GM12892 (cell line): Measurements from ENCODE around the gene BAIAP3.

Experiments used
- DNase-seq: peaks from one replicate; pipeline ENCODE4 v3.0.0; 2011; ENCODE audit not compliant: insufficient read length
- FAIRE-seq: peaks from 2 replicates; lab custom pipeline; 2011; peaks lifted over from hg19 to GRCh38; lab: Jason Lieb, UNC
- POLR2A ChIP-seq: IDR thresholded peaks from 2 replicates; pipeline ENCODE4 v1.6.1; 2011; ENCODE audit warnings: low read depth, low read length, control low read depth
- POLR2AphosphoS5 ChIP-seq: IDR thresholded peaks from 2 replicates; pipeline ENCODE4 v1.6.1; 2011; ENCODE audit warnings: low read depth, low read length, control low read depth
- TAF1 ChIP-seq: IDR thresholded peaks from 2 replicates; pipeline ENCODE4 v1.6.1; 2011; ENCODE audit warnings: low read depth, mild to moderate bottlenecking, control low read depth, low read length, borderline replicate concordance

Gene BAIAP3

GRCh38 chr16:1300664-1301476 lies 32.6 kb upstream of the BAIAP3 start:
- no peak for TF ChIP-seq TAF1
- TF ChIP-seq POLR2AphosphoS5: no peak
- no peak for TF ChIP-seq POLR2A
- DNase-seq (peak; percentile 95), FAIRE-seq (peak; percentile 89)

DNA sequence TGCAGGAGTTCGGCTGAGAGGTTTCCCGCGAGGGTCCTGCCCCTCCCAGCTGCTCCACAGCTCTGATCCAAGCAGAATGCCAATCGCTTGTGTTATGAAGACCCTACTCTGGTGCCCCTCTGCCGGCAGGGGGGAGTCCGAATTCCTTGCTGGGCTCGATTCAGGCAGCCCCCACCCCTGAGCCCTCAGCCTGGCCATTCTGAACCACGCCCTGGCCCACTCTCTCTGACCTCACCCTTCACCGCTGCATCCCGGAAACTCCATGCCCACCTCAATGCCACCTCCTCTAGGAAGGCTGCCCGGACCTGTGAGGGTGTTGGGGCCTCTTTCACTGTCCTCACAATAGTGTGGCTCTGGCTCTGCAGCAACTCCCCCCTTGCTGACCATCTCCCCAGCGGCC lies 31.9 kb upstream of the BAIAP3 start:
- DNase-seq: no peak
- TF ChIP-seq POLR2A (no peak), POLR2AphosphoS5 (no peak), TAF1 (no peak)
- FAIRE-seq: no peak

- DNase-seq (no peak), FAIRE-seq (no peak)
- TF ChIP-seq POLR2A (no peak), POLR2AphosphoS5 (no peak), TAF1 (no peak)
Observed at GRCh38 chr16:1305823-1306222, 27.6 kb upstream of the BAIAP3 start.

- no peak for FAIRE-seq
Observed at GRCh38 chr16:1306334-1306733, 27.1 kb upstream of the BAIAP3 start.

GRCh38 chr16:1308036-1308976 lies 25.1 kb upstream of the BAIAP3 start:
- TF ChIP-seq POLR2A (peak; percentile 38; the same call in 1 of the 2 replicates), POLR2AphosphoS5 (peak; percentile 63), TAF1 (no peak)
- FAIRE-seq (no peak), DNase-seq (peak; percentile 65)

More at GRCh38 chr16:1306334-1306733, 27.1 kb upstream of the BAIAP3 start:
- no peak for DNase-seq
- TF ChIP-seq POLR2A (no peak), TAF1 (no peak), POLR2AphosphoS5 (no peak)

- TF ChIP-seq TAF1 (0 out of 2 replicates have a peak, but pooled peaks have one; percentile 12), POLR2A (peak; percentile 79; the same call in 1 of the 2 replicates), POLR2AphosphoS5 (no peak)
- DNase-seq (peak; percentile 89), FAIRE-seq (peak; percentile 100)
Observed at GRCh38 chr16:1308977-1309885, 24.2 kb upstream of the BAIAP3 start, which contains the start of gene UBE2I. Gene UBE2I, plus strand, starts transcription at chr16:1309636. Its CDS starts 4,395 bp downstream, at chr16:1314031.

GRCh38 chr16:1309888-1310831 lies 23.3 kb upstream of the BAIAP3 start:
- TF ChIP-seq TAF1 (no peak), POLR2A (peak; percentile 10; the same call in 1 of the 2 replicates), POLR2AphosphoS5 (no peak)
- FAIRE-seq: peak; percentile 93
- no peak for DNase-seq

GRCh38 chr16:1310832-1311200 lies 22.6 kb upstream of the BAIAP3 start:
- FAIRE-seq (no peak), DNase-seq (no peak)

DNA sequence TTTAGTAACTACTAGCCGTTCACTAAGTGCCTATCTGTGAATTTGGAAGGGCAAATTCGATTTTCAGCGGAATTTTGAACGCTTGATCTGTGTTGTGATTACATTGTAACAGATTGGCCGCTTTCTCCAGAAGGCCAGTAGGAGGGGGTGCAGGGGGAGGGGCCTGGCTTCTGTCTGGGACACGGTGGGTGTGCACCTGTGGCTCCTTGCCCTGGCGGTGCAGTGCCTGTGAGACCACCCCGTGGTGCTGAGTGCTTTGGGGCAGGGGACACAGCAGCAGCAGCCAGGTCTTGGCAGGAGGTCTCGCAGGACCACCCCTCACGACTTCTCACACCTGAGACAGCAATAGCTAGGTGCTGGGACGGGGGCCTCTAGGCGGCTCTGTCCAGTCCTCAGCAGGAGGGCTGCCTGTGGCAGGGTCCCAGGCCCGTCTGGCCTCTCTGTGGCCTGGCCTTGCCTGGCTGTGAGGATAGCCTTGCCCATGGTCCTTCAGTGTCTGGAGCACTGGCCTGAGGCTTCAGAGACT lies 22.2 kb upstream of the BAIAP3 start:
- TF ChIP-seq TAF1: no peak
- TF ChIP-seq POLR2A: peak; percentile 19; the same call in 1 of the 2 replicates
- no peak for FAIRE-seq
- no peak for DNase-seq

More at GRCh38 chr16:1310832-1311200, 22.6 kb upstream of the BAIAP3 start:
- TF ChIP-seq TAF1 (no peak), POLR2A (no peak), POLR2AphosphoS5 (no peak)
